K562 (cell line): ENCODE results near the gene PNPLA1. TPM values are rescaled to one million over a fixed set of nuclear protein-coding genes. Genes with fewer than 3 reads are reported as not detected.
A peak's percentile ranks its signal among the peaks of the same experiment; 100 is the strongest.

Experiments
- BRCA1 ChIP-seq, 2 experiments: fragments of 450-650 bp in 1 of 2; sonication (generic) in 1 of 2; formaldehyde crosslinking in 1 of 2; IDR thresholded peaks; 2 replicates each; pipeline versions ENCODE4 v1.5.0 to v1.6.1; 2017 to 2020; ENCODE audit warnings: mild to moderate bottlenecking in 1 of 2, missing genetic modification reagents in 1 of 2
- ELF2 ChIP-seq: fragments of 250-450 bp; sonication (Bioruptor Pico); IDR thresholded peaks from 2 replicates; pipeline ENCODE4 v1.5.0; 2021; ENCODE audit warnings: mild to moderate bottlenecking
- ESRRA ChIP-seq: fragments of 450-650 bp; IDR thresholded peaks from 2 replicates; pipeline ENCODE4 v1.6.1; 2014; ENCODE audit warnings: low read depth, mild to moderate bottlenecking, moderate library complexity, borderline replicate concordance
- ETV1 ChIP-seq: fragments of 450-650 bp; conservative IDR thresholded peaks from 2 replicates; pipeline ENCODE4 v1.6.1; 2016; ENCODE audit warnings: missing genetic modification characterization, control low read depth, low read depth, missing compliant biosample characterization
- FOSL1 ChIP-seq: fragments of 200-800 bp; sonication (Bioruptor generic); conservative IDR thresholded peaks from 2 replicates; pipeline ENCODE4 v1.6.1; 2016; ENCODE audit warnings: missing genetic modification characterization, missing compliant biosample characterization
- HDAC1 ChIP-seq, 2 experiments: fragments of 450-650 bp; IDR thresholded peaks; 2 replicates each; pipeline ENCODE4 v1.6.1; 2016 to 2017; ENCODE audit warnings: inconsistent platforms in 1 of 2, mild to moderate bottlenecking in 1 of 2, moderate library complexity in 1 of 2
- HDAC6 ChIP-seq: IDR thresholded peaks from 2 replicates; pipeline ENCODE4 v1.6.1; 2012; ENCODE audit warnings: low read depth, mild to moderate bottlenecking, control low read depth, inconsistent platforms, low read length, moderate library complexity
- HIVEP1 ChIP-seq: fragments of 250-450 bp; sonication (Bioruptor Pico); IDR thresholded peaks from 2 replicates; pipeline ENCODE4 v1.4.0; 2020; ENCODE audit warnings: mild to moderate bottlenecking
- KLF1 ChIP-seq: fragments of 450-650 bp; IDR thresholded peaks from 2 replicates; pipeline ENCODE4 v1.6.1; 2016; ENCODE audit warnings: missing genetic modification characterization, missing compliant biosample characterization
- KLF13 ChIP-seq: fragments of 450-650 bp; IDR thresholded peaks from 2 replicates; pipeline ENCODE4 v1.6.1; 2016; ENCODE audit warnings: missing genetic modification characterization, low read depth, mild to moderate bottlenecking, missing compliant biosample characterization, moderate library complexity, borderline replicate concordance
- MAFG ChIP-seq: fragments of 450-650 bp; conservative IDR thresholded peaks from 2 replicates; pipeline ENCODE4 v1.6.1; 2016; ENCODE audit warnings: missing genetic modification characterization, missing compliant biosample characterization
- MBD2 ChIP-seq: sonication (generic); IDR thresholded peaks from 2 replicates; pipeline ENCODE4 v1.6.1; 2016; ENCODE audit warnings: low read depth, borderline replicate concordance
- NRF1 ChIP-seq, 2 experiments: fragments of 450-650 bp; IDR thresholded peaks in 1 of 2; conservative IDR thresholded peaks in 1 of 2; 2 replicates each; pipeline ENCODE4 v1.6.1; 2014; ENCODE audit warnings: mild to moderate bottlenecking in 2 of 2
- POLR2H ChIP-seq: IDR thresholded peaks from 2 replicates; pipeline ENCODE4 v1.6.1; 2016; ENCODE audit warnings: missing genetic modification characterization, low read depth, mild to moderate bottlenecking, control low read depth, missing compliant biosample characterization, moderate library complexity
- SMAD3 ChIP-seq: fragments of 450-650 bp; formaldehyde crosslinking; conservative IDR thresholded peaks from 2 replicates; pipeline ENCODE4 v1.4.0; 2020; ENCODE audit warnings: mild to moderate bottlenecking
- SMARCE1 ChIP-seq: fragments of 450-650 bp; IDR thresholded peaks from 2 replicates; pipeline ENCODE4 v1.7.1; 2016; ENCODE audit warnings: mild to moderate bottlenecking
- TRIM24 ChIP-seq, 2 experiments: fragments of 450-650 bp; IDR thresholded peaks; 2 replicates each; pipeline ENCODE4 v1.6.1; 2016
- ZNF75A ChIP-seq: fragments of 450-650 bp; formaldehyde crosslinking; IDR thresholded peaks from 2 replicates; pipeline ENCODE4 v1.4.0; 2020; ENCODE audit warnings: mild to moderate bottlenecking
- polyA plus RNA-seq, 8 experiments: library from polyadenylated mRNA; depleted of rRNA in 4 of 8; stranded (reverse) in 5 of 8; unstranded in 3 of 8; fragments of >200 nt; fragmentation: Nextera tagmentation in 2 of 8; fragmentation: Illumina TruSeq in 1 of 8; extraction: Ambion mirVana in 2 of 8; extraction: Trizol in 1 of 8; gene quantifications; 2 replicates each; pipeline versions ENCODE4 v1.2.1 to v1.2.3, GENCODE V29; 2011 to 2014; ENCODE audit warnings: inconsistent platforms in 1 of 8, missing spikeins in 1 of 8
- total RNA-seq, 7 experiments: library from RNA; depleted of rRNA in 6 of 7; stranded (reverse); fragments of >200 nt in 6 of 7; fragmentation: Illumina TruSeq in 2 of 7; extraction: Trizol in 2 of 7; gene quantifications; 2 replicates each; pipeline versions ENCODE4 v1.2.1 to v1.2.3, GENCODE V29; 2011 to 2021; ENCODE audit warnings: low replicate concordance in 1 of 7
- TF ChIP-seq, protein P1 (sequence below): fragments of 450-650 bp; conservative IDR thresholded peaks from 2 replicates; pipeline ENCODE4 v1.6.1; 2016; ENCODE audit warnings: missing genetic modification characterization, low read depth, mild to moderate bottlenecking, control low read depth, missing compliant biosample characterization
- TF ChIP-seq, protein P2 (sequence below): fragments of 250-450 bp; sonication (Bioruptor Pico); IDR thresholded peaks from 2 replicates; pipeline ENCODE4 v1.5.0; 2020; ENCODE audit warnings: mild to moderate bottlenecking
- TF ChIP-seq, protein P3 (sequence below): fragments of 250-450 bp; sonication (Bioruptor Pico); IDR thresholded peaks from 2 replicates; pipeline ENCODE4 v1.4.0; 2020; ENCODE audit warnings: mild to moderate bottlenecking, moderate library complexity

The PNPLA1 gene
- total and polyA plus RNA-seq, 9 of the 15 experiments (the other 6 are each of a cell fraction or from before 2014, with no cell fraction given): 0.04 to 0.27 (median 0.13) TPM; not detected in 2

DNA sequence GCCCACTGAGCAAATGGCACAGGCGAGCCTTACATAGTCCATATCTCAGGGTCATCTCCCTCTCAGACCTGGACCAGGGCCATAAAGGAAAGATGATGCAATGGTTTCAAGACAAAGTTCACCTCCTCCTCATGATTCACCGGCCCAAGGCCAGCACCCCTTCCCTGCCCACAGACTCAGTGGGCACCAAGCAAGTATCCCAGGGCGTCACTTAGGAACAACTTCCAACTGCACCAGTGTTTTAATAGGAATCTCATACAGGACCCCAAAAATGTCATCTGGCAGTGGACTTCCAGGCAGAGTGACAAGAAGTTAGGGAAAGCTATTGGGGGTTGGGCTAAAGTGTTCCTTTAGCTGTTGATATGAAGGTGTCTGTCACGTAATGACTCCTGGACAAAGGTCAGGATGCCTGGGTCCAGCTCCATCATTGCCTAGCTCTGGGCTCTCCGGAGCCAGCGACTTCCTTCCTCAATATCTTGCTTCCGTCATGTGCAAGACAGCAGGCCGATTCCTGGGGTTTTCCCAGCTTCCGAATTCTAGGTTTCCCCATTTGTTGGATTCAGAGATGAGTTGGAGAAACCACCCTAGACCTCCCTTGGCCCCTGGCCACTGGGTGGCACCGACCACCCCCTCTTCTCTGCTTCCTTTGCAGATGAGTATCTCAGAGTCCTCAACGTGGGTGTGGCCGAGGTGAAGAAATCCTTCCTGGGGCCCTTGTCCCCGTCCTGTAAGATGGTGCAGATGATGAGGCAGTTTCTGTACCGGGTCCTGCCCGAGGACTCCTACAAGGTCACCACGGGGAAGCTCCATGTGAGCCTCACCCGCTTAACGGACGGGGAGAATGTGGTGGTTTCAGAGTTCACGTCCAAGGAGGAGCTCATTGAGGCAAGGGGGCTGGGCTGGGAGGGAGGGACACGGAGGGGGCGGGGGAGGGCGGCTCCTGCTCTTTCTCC, 21.1 kb downstream of the PNPLA1 start (continued):
- TF ChIP-seq MBD2 (no peak), HDAC6 (no peak), BRCA1 (IDR thresholded peaks at IDR 0.05) (no peak), BRCA1 (CRISPR knock-in tag; IDR thresholded peaks at IDR 0.05) (no peak), MAFG (tag) (peak; percentile 57), FOSL1 (tag) (peak; percentile 88), NRF1 (conservative IDR thresholded peaks at IDR 0.05 in 1 of 2, IDR thresholded peaks at IDR 0.05 in 1 of 2) (0 out of 4 replicates have a peak, but pooled peaks of 1 of the 2 experiments have one; percentile 30), TRIM24 (IDR thresholded peaks at IDR 0.05) (peak; percentile 65; a peak in 3 of 4 replicates), ZNF75A (CRISPR knock-in tag) (no peak), ESRRA (peak; percentile 90), KLF13 (tag) (peak; percentile 8; the same call in 1 of the 2 replicates), SMAD3 (CRISPR knock-in tag) (0 out of 2 replicates have a peak, but pooled peaks have one; percentile 19), HIVEP1 (no peak), ETV1 (tag) (peak; percentile 46), HDAC1 (IDR thresholded peaks at IDR 0.05) (0 out of 4 replicates have a peak, but pooled peaks of 1 of the 2 experiments have one; percentile 4), POLR2H (tag) (peak; percentile 41; the same call in 1 of the 2 replicates), KLF1 (0 out of 2 replicates have a peak, but pooled peaks have one; percentile 19), SMARCE1 (peak; percentile 67; the same call in 1 of the 2 replicates), ELF2 (CRISPR knock-in tag) (peak; percentile 32; the same call in 1 of the 2 replicates)
- TF ChIP-seq, protein P1, sequence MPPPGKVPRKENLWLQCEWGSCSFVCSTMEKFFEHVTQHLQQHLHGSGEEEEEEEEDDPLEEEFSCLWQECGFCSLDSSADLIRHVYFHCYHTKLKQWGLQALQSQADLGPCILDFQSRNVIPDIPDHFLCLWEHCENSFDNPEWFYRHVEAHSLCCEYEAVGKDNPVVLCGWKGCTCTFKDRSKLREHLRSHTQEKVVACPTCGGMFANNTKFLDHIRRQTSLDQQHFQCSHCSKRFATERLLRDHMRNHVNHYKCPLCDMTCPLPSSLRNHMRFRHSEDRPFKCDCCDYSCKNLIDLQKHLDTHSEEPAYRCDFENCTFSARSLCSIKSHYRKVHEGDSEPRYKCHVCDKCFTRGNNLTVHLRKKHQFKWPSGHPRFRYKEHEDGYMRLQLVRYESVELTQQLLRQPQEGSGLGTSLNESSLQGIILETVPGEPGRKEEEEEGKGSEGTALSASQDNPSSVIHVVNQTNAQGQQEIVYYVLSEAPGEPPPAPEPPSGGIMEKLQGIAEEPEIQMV (tag): no peak
- TF ChIP-seq, protein P2, sequence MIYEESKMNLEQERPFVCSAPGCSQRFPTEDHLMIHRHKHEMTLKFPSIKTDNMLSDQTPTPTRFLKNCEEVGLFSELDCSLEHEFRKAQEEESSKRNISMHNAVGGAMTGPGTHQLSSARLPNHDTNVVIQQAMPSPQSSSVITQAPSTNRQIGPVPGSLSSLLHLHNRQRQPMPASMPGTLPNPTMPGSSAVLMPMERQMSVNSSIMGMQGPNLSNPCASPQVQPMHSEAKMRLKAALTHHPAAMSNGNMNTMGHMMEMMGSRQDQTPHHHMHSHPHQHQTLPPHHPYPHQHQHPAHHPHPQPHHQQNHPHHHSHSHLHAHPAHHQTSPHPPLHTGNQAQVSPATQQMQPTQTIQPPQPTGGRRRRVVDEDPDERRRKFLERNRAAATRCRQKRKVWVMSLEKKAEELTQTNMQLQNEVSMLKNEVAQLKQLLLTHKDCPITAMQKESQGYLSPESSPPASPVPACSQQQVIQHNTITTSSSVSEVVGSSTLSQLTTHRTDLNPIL (CRISPR knock-in tag): no peak
- TF ChIP-seq, protein P3, sequence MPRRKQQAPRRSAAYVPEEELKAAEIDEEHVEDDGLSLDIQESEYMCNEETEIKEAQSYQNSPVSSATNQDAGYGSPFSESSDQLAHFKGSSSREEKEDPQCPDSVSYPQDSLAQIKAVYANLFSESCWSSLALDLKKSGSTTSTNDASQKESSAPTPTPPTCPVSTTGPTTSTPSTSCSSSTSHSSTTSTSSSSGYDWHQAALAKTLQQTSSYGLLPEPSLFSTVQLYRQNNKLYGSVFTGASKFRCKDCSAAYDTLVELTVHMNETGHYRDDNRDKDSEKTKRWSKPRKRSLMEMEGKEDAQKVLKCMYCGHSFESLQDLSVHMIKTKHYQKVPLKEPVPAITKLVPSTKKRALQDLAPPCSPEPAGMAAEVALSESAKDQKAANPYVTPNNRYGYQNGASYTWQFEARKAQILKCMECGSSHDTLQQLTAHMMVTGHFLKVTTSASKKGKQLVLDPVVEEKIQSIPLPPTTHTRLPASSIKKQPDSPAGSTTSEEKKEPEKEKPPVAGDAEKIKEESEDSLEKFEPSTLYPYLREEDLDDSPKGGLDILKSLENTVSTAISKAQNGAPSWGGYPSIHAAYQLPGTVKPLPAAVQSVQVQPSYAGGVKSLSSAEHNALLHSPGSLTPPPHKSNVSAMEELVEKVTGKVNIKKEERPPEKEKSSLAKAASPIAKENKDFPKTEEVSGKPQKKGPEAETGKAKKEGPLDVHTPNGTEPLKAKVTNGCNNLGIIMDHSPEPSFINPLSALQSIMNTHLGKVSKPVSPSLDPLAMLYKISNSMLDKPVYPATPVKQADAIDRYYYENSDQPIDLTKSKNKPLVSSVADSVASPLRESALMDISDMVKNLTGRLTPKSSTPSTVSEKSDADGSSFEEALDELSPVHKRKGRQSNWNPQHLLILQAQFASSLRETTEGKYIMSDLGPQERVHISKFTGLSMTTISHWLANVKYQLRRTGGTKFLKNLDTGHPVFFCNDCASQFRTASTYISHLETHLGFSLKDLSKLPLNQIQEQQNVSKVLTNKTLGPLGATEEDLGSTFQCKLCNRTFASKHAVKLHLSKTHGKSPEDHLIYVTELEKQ (CRISPR knock-in tag): peak; percentile 3; the same call in 1 of the 2 replicates
